HG03135 (cell line): Measurements from ENCODE around the gene DNPH1.

Source experiments
- ATAC-seq: cut with Tn5 transposase; IDR thresholded peaks from one replicate; pipeline ENCODE4 v1.9.1; 2021; ENCODE audit warnings: mild to moderate bottlenecking, moderate library complexity; ENCODE audit not compliant: unreplicated experiment

DNPH1 gene

DNA sequence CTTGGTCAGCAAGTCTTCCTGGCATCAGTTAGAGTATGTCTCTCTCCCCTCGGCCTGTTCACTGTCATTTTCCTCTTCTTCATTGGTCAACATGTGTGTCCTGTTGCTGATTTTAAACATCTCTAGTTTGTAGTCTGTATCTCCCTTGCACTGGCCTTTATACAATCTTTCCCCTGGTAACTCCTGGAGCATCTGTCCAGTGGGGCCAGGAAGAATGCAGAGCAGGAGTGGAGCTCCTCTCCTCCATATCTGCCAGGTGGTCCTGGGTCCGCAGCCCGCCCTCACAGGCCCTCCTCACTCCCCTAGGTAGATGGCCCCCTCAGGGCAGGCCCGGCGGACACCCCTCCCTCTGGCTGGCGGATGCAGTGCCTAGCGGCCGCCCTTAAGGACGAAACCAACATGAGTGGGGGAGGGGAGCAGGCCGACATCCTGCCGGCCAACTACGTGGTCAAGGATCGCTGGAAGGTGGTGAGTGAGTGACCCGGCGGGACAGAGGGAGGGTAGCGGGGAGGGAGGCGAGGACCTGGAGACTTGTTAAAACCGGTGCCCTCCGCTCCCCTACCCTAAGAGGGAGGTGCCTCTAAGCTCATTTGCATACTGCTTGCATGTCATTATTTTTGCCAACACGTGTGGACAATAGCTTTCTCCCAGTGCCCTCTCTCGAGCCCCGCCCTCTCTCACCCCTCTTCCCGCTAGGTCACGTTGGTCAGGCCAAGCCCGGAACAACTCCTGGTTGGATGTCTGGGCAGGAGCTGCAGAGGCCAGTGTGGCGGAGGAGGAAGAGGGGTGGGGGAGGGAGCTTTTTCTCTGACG is 17.2 kb upstream of the DNPH1 start:
- ATAC-seq: peak; percentile 29

DNA sequence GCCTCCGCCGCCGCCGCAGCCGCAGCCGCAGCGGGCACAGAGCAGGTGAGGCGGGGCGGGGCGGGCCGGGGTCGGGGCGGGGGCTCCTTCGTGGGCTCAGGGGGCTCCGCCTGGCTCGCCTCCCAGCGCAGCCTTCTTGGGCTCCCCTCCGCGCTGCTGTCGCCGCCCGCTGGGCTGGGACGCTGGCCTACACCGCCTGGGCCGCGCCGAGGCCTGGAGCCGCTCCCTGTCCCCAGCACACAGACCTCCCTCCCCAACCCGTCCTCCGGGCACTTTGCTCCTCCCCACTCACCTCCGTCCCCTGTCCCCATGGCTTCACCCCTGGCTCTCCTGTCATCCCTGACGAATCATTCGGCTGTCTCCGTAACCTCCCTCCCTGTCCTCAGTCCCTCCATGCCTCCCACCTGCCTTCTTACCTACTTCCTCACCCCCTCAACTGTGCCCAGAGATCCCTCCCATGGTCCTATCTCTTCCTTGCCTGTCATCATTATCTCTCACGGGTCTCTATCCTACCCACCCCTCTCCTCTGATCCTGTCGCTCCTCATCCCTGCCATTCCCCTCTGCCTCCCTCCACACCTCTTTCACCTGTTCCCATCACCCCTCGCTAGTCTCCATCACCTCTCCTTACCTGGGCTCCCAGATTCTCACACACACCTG is 14.5 kb upstream of the DNPH1 start:
- no peak for ATAC-seq

DNA sequence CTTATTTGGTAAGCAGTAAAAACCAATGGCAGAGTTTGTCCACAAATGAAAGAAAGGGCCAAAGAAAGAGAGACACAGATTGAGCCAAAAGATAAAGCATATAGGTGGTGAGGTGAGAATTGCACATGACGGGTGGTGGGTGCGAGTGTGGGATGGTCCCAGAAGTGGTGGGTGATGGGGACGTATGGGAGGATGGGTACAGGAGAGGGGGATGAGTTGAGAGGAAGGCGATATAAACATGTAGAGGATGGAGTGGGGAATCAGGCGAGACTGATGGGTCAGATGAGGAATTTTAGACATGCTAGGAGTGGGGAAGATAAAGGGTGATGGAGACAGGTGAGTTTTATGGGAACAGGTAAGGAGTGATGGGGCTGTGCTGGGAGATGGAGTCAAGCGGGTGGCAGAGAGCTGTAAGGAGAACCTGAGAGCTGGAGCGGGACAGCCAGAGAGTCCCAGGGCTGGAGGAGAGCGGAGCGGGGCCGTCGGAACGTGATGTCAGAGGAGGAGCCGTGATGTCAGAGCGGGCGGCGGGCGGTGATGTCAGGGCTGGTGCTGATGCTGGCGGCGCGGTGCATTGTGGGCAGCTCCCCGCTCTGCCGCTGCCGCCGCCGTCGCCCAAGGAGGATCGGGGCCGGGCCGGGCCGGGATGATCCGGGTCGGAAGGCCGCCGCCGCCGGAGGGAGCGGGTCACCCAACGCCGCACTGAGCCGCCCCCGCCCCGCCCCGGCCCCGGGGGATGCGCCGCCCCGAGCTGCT is 13.8 kb upstream of the DNPH1 start, which contains the start of gene TTBK1:
Gene TTBK1 (plus strand): TSS at position 574 of the 756 bp plus-strand sequence. CDS start 3,180 bp downstream, outside the sequence.
- no peak for ATAC-seq

DNA sequence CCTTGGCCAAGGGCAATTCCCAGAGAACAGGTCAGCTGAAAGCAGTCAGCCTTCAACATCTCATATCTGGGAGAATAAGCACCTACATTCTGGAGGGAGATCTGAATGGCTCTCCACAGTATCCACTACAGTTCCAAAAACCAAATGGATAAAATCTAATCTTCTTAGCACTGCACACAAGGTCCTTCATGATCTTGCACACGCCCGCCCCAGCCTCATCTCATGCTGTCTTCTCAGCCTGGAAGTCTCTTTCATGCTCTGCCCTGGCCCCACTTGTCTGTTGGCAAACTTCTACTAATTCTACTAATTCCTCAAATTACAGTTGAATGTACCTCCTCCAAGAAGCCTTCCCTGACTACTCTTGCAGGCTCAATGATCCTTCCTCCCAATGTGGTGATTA is 12.2 kb upstream of the DNPH1 start:
- no peak for ATAC-seq

DNA sequence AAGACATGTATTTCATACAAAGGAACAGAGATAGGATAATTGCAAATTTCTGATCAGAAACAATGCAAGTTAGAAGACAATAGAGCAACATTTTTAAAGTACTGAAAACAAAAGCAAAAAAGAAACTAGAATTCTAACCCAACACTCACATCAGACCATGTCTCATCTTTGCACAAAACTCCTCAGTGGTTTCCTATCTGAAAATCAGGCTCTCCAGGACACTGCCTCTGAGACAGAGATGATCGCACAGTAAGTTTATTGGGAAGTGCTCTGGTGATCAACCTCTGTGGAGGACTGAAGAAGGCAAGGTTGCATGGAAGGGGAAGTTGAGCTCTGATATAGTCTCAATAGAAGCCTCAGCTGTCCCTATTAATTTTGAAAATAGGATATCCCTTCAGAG is 11.7 kb upstream of the DNPH1 start:
- ATAC-seq: no peak

DNA sequence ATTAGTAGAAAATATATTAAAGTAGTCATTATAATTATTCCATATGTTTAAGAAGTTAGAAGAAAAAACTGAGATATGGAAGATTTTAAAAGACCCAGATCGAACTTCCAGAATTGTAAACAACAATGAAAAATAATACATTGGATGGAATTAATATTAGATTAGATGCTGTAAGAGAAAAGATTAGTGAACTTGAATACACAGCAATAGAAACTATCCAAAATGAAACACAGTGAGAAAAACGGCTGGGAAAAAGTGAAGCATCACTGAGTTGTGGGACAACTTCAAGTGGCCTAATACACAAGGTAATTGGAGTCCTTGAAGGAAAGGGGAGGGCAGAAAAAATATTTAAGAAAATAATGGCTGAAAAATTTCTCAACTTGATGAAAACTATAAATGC is 9.8 kb upstream of the DNPH1 start:
- no peak for ATAC-seq

DNA sequence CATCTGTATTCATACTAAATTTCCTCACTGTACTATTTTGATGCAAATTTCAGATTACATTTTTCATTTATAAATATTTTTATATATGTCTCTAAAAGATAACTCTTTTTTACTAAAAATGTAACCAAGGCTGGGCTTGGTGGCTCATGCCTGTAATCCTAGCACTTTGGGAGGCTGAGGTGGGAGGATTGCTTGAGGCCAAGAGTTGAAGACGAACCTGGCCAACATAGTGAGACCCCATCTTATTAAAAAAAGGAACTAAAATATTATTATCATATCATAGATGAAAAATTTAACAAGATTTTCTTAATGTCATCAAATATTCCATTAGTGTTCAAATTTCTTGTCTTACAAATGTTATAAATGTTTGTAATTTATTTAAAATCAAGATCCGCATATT is 6.6 kb upstream of the DNPH1 start:
- ATAC-seq: no peak

DNA sequence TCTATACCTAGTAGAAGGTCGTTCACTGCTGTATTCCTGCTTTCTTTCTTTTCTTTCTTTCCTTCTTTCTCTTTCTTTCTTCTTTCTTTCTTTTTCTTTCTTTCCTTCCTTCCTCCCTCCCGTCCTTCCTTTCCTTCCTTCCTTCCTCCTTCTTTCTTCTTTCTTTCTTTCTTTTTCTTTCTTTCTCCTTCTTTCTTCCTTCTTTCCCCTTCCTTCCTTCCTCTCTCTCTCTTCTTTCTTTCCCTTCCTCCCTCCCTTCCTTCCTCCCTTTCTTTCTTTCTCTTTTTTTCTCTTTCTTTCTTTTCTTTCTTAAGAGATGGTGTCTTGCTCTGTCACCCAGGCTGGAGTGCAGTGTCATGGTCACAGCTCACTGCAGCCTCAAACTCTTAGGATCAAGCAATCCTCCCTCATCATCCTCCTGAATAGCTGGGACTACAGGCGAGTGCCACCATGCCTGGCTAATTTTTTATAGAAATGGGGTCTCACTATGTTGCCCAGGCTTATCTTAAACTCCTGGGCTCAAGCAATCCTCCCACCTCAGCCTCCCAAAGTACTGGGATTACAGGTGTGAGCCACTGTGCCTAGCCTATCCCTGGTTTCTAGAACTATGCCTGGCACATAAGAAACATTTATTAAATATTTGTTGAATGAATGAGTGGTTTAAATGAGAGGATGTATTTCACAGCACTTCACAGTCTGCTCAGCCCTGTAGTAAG is 2.6 kb upstream of the DNPH1 start:
- ATAC-seq: no peak

DNA sequence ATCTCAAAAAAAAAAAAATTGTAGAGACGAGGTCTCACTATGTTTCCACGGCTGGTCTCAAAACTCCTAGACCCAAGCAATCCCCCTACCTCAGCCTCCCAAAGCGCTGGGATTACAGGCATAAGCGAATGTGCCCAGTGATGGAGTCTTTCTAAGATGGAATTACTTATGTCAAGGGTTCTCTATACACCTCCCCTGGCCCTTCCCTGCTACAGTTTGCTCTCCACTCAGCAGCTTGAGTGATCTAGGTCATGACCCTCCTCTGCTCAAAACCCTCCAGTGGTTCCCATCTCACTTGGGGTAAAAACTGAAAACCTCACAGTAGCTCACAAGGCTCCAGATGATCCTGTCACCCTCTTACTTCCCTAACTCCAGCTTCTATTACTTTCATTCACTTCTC is 1.8 kb upstream of the DNPH1 start:
- ATAC-seq: no peak

DNA sequence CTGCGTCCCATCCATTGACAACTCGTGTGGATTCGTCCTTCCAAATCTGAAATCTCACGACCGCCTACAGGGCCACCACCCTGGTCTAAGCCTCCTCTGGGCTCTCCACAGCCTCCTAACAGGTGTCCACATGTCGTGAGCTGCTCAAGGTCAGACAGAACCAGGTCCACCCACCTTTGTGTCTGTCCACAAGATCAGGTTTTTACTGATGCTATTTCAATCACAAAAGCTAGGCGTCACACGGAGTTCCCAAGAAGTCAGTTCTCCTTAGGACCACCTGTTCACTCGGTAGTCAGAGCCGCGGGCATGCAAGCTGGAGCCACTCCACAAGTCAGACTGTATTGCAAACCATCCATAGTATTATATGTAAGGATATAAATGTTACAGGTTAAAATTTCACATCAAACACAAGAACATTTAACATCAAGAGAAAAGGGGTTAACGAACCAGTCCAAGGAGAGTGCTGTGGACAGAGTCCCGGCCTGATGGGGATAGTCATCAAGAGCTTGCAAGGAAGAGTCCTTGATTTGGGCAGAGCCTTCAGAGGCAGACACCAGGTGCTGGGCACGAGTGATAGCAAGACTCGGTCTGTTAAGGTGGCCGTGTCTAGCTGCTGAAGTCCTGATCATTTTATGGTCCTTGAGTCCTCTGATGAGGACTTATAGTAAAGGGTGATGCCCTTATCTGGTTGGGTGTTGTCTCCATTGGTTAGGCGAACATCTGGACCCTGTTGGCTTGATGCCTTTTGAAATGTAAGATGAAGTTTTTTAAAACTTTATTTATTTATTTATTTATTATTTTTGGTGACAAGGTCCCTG is 731 bp upstream of the DNPH1 start:
- ATAC-seq: no peak

DNA sequence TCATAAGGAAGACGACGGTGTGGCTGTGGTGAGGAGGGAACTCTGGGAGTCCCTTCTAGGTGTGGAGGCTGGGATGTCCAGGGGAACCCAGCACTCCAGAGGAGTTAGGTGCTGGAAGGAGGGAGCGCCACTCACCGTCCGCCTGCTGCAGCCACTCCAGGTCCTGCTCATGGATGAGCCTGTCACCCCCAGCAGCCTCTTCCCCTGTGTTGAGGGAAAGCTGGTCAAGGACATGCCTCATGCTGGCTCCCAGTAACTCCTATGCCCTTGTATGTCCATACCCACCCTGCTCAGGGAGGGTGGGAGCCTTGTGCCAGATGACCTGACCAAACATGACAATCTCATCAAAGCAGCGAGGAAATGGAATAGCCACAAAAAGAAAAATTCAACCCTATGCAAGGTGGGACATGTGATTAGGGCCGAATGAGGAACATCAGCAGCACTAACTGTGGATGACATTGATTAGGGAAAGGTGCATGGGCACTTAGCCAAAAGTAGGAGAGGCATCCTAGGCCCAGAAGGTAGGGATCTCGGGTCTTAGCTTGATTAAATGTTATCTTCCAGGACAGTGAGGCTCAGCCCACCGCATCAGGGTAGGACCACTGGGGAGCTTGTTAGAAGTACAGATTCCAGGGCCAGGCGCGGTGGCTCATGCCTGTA is 3.0 kb downstream of the DNPH1 start:
- ATAC-seq: no peak

DNA sequence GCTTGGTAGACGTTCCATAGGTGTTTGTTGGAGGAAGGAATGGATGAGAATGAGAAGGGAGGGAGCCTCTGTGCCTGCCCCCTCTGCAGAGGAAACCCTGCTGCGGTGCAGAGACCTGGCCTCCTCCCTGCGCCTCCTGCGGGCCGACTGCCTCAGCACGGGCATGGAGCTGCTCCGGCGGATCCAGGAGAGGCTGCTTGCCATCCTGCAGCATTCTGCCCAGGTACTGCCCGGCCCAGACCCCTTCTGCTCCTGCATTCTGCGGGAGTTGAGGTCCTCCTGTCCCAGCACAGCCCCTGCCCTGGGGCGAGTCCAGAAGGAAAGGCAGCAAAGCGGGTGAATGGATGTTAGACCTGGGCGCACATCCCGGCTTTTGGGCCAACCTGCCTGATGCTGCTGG is 6.1 kb downstream of the DNPH1 start:
- no peak for ATAC-seq

DNA sequence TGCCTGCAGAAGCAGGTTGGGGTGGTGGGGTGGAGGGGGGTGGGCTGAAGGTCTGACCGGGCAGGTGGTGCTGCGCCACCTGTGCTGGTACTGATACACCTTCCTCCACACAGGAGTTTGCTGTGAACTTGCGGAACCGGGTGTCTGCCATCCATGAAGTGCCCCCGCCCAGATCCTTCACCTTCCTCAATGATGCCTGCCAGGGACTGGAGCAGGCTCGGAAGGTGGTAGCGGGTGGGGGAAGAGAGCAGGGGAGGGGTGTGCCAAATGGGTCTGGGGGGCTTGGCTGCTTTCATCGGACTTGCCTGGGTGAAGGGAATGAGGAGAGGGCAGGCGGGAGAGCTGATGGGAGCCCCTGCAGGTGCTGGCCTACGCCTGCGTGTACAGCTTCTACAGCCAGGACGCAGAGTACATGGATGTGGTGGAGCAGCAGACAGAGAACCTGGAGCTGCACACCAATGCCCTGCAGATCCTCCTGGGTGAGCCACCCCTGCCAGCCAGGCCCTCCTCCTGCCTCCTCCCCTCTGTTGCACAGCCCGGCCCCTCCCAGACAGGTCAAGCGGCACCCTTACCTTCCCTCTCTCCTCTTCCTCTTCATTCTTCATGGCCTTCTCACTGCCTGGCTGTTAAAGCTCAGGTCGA is 6.7 kb downstream of the DNPH1 start:
- no peak for ATAC-seq

DNA sequence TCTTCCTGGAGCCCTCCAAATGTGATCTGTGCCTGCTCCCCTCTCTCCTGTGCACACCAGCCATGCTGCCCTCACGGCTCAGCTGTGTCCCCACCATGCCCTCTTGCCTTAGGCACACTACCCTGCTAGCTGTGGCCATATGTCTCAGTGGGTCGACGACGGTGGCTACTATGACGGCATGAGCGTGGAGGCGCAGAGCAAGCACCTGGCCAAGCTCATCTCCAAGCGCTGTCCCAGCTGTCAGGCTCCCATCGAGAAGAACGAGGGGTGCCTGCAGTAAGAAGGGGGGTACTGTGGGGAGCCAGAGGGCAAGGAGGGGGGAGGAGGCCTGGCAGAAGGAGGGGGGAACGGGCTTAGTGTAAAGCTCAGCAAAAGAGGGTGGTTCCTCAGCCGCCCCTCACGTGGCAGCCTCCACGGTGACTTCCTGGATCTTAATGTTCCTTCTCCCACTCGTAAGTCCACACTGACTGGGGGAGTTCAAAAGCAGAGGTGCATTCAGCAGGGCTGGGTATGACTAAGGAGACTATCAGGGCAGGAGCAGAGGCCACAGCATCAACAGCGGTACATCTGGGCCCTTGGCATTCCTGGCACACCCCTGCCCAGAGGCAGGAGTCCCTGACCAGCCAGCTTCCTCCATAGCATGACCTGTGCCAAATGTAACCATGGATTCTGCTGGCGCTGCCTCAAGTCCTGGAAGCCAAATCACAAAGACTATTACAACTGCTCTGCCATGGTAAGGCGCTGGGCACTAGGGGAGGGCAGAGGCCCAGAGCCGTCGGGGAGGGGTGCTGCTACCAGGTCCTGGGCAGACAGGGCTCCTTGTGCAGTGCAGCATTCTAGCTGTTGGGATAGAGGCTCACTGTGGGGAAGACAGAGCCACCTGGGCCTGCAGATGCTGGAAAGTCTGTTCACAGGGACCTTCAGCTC is 8.0 kb downstream of the DNPH1 start:
- ATAC-seq: no peak

DNA sequence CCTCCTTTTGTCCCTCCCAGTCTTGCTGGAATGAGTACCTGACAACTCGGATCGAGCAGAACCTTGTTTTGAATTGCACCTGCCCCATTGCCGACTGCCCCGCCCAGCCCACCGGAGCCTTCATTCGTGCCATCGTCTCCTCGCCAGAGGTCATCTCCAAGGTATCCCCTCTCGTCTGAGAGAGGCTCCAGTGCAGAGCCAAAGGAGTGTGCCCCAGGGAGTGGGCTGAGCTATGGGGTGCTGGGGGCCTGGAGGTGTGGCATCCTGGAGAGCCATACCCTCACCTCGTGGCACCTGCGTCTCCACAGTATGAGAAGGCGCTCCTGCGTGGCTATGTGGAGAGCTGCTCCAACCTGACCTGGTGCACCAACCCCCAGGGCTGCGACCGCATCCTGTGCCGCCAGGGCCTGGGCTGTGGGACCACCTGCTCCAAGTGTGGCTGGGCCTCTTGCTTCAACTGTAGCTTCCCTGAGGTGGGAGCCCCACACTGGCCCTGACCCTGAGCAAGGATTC is 8.8 kb downstream of the DNPH1 start:
- ATAC-seq: no peak

DNA sequence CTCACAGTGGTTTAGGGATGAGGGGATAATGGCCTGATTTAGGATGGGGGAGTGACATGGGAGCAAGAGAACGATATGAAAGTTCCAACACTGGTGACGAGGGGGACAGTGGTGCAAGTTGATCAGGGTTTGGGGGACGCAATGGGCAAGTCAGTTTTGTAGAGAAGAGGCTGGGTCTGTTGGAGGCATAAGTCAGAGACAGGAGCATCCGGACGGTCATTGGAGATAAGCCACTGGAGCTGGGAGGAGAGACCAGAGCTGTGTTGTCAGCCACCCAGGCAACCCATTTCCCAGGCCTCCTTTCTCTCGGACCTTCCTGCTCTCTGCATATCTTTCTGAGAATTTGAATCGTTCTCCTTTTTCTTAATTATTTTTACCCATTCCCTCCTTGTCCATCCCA is 9.5 kb downstream of the DNPH1 start:
- no peak for ATAC-seq

DNA sequence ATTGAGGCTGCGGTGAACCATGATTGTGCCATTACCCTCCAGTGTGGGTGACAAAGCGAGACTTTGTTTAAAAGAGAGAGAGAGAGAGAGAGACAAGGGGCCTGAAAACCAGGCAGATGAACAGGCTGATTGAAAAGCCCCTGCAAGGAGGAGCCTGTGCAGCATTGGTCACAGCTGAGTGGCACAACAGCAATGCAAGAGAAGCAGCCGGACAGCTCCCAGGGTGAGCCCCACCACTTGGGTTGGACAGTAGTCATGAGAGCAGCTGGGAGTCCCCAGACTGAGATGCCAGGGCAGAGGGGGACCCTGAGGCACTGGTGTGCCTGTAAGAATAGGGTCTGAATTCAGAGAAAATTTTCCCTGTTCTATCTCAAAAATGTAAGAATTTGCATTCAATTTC is 10.2 kb downstream of the DNPH1 start:
- ATAC-seq: no peak

DNA sequence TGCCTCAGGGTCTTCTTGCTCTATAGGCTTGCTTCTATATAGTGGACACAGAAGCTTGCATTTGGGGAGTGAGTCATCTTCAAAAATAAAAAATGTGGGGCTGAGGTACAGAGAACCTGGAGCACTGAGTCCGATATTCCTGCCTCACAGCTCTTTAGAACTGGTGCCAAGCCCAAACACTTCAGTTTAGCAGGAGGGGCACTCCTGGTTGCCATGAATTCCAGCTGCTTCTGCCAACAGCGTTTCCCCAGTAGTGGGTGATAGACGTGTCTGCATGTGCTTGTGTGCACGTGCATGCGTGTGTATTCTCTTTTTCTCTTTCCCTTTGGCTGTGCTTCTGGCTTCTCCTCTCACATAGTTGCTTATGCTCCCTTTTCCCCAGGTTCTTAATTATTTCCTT is 11.9 kb downstream of the DNPH1 start:
- no peak for ATAC-seq
